AG04449 (cell line): Measurements from ENCODE around the gene LEKR1.
"Not testable (repeated sequence)": the region's sequence is repeated elsewhere in the genome, so short reads cannot be mapped to it uniquely, and the experiment has no call there.

Experiments
- CTCF ChIA-PET: fragments of 350-600 bp; formaldehyde crosslinking; extraction: SDS; loops from one replicate; lab custom pipeline; 2021; ENCODE audit warnings: antibody characterized with exemption; lab: Yijun Ruan, JAX
- POLR2A ChIA-PET: fragments of 400-600, 350-600 bp; formaldehyde crosslinking; extraction: SDS; loops from one replicate; lab custom pipeline; 2020; ENCODE audit warnings: antibody characterized with exemption, inconsistent platforms; lab: Yijun Ruan, JAX
- DNase-seq: peaks from one replicate; pipeline ENCODE4 v3.0.0-alpha.2; 2010; ENCODE audit warnings: low read depth, low spot score
- H3K4me3 ChIP-seq: 2 replicates; pipeline ENCODE4 v1.5.1; 2011; ENCODE audit warnings: low read depth, mild to moderate bottlenecking, control low read depth, low read length
- CTCF ChIP-seq: IDR thresholded peaks from one replicate; pipeline ENCODE4 v1.5.1; 2011; ENCODE audit warnings: mild to moderate bottlenecking, moderate library complexity, low read length, control low read depth, inconsistent platforms; ENCODE audit not compliant: insufficient read depth; ENCODE audit errors: missing control alignments

Gene LEKR1

GRCh38 chr3:156964577-156964976 lies 138.4 kb downstream of the LEKR1 start:
- no peak for TF ChIP-seq CTCF
- H3K4me3 ChIP-seq: no peak overlapping the region
- POLR2A ChIA-PET: no interaction called here
- no peak for DNase-seq
- CTCF ChIA-PET: no interaction called here

GRCh38 chr3:156966349-156966748 lies 140.2 kb downstream of the LEKR1 start:
- H3K4me3 ChIP-seq, POLR2A ChIA-PET, DNase-seq, CTCF ChIA-PET: not testable (repeated sequence)

- CTCF ChIA-PET: interaction anchor here (1.3 kb wide), 1 partner anchor 8 kb away, joined by 3 read pairs; no protein-coding TSS in a partner anchor
Observed at GRCh38 chr3:156973954-156974353, 147.8 kb downstream of the LEKR1 start.

GRCh38 chr3:156974931-156975330 lies 148.8 kb downstream of the LEKR1 start:
- ChIA-PET CTCF (no interaction called here), POLR2A (interaction anchor here (0.5 kb wide), 1 partner anchor 182 kb away, joined by 3 read pairs; no protein-coding TSS in a partner anchor)
- no peak for TF ChIP-seq CTCF
- no peak for DNase-seq
- H3K4me3 ChIP-seq: no peak overlapping the region

More at GRCh38 chr3:156973954-156974353, 147.8 kb downstream of the LEKR1 start:
- TF ChIP-seq CTCF: no peak
- POLR2A ChIA-PET: no interaction called here
- DNase-seq: no peak
- H3K4me3 ChIP-seq: no peak overlapping the region

GRCh38 chr3:156975721-156976120 lies 149.6 kb downstream of the LEKR1 start:
- ChIA-PET CTCF (interaction anchor here (0.6 to 1.5 kb wide), 2 partner anchors 24 to 98 kb away, joined by 3 to 4 read pairs; no protein-coding TSS in a partner anchor), POLR2A (no interaction called here)
- DNase-seq: no peak
- TF ChIP-seq CTCF: no peak
- H3K4me3 ChIP-seq: no peak overlapping the region

GRCh38 chr3:156976933-156977332 lies 150.8 kb downstream of the LEKR1 start:
- CTCF ChIA-PET: interaction anchor here (1.5 kb wide), 1 partner anchor 23 kb away, joined by 3 read pairs; no protein-coding TSS in a partner anchor
- no peak for DNase-seq

More at GRCh38 chr3:156976933-156977332, 150.8 kb downstream of the LEKR1 start:
- no peak for TF ChIP-seq CTCF
- no peak overlapping the region for H3K4me3 ChIP-seq
- POLR2A ChIA-PET: no interaction called here
